Measurements from ENCODE around the gene APOBEC4.
A peak's percentile ranks its signal among the peaks of the same experiment; 100 is the strongest.
"Not testable (repeated sequence)": the region's sequence is repeated elsewhere in the genome, so short reads cannot be mapped to it uniquely, and the experiment has no call there.

APOBEC4 gene

GRCh38 chr1:183652547-183653461, at the start of gene APOBEC4:
TSS of gene APOBEC4 (minus strand) at chr1:183653316. CDS start at chr1:183648781, 4,535 bp downstream.
- DNase-seq (ENCODE audit: low read depth in 2 of 2): no peak

GRCh38 chr1:183702813-183703198, 49.7 kb upstream of the APOBEC4 start:
- no peak for DNase-seq (ENCODE audit: low read depth in 2 of 2)

GRCh38 chr1:183702087-183702812, 49.1 kb upstream of the APOBEC4 start:
- DNase-seq (ENCODE audit: low read depth in 2 of 2): no peak

- no peak for DNase-seq (ENCODE audit: low read depth in 2 of 2)
Measured at GRCh38 chr1:183699616-183700160, 46.6 kb upstream of the APOBEC4 start.

- DNase-seq (ENCODE audit: low read depth in 2 of 2): no peak
Measured at GRCh38 chr1:183697814-183698590, 44.9 kb upstream of the APOBEC4 start.

GRCh38 chr1:183696981-183697380, 43.9 kb upstream of the APOBEC4 start:
- DNase-seq (ENCODE audit: low read depth in 2 of 2): no peak

- DNase-seq (ENCODE audit: low read depth in 2 of 2): no peak
Measured at GRCh38 chr1:183694755-183695154, 41.6 kb upstream of the APOBEC4 start.

- no peak for DNase-seq (ENCODE audit: low read depth in 2 of 2)
Measured at GRCh38 chr1:183694066-183694465, 41.0 kb upstream of the APOBEC4 start.

GRCh38 chr1:183693521-183693920, 40.4 kb upstream of the APOBEC4 start:
- no peak for DNase-seq (ENCODE audit: low read depth in 2 of 2)

- DNase-seq (ENCODE audit: low read depth in 2 of 2): no peak
Measured at GRCh38 chr1:183689762-183690204, 36.7 kb upstream of the APOBEC4 start.

- DNase-seq (ENCODE audit: low read depth in 2 of 2): no peak
Measured at GRCh38 chr1:183688341-183689060, 35.4 kb upstream of the APOBEC4 start.

GRCh38 chr1:183687546-183688304, 34.6 kb upstream of the APOBEC4 start:
- DNase-seq (ENCODE audit: low read depth in 2 of 2): no peak

GRCh38 chr1:183686229-183686628, 33.1 kb upstream of the APOBEC4 start:
- DNase-seq (ENCODE audit: low read depth in 2 of 2): no peak

GRCh38 chr1:183685112-183685713, 32.1 kb upstream of the APOBEC4 start:
- peak in 1 of 2 experiments; percentile 25 for DNase-seq (ENCODE audit: low read depth in 2 of 2)

GRCh38 chr1:183679363-183679762, 26.2 kb upstream of the APOBEC4 start:
- DNase-seq (ENCODE audit: low read depth in 2 of 2): not testable (repeated sequence)

GRCh38 chr1:183678819-183679218, 25.7 kb upstream of the APOBEC4 start:
- DNase-seq (ENCODE audit: low read depth in 2 of 2): no peak

GRCh38 chr1:183676586-183677189, 23.6 kb upstream of the APOBEC4 start:
- DNase-seq (ENCODE audit: low read depth in 2 of 2): peak; percentile 27 to 31

GRCh38 chr1:183675883-183676585, 22.9 kb upstream of the APOBEC4 start:
- no peak for DNase-seq (ENCODE audit: low read depth in 2 of 2)

GRCh38 chr1:183675381-183675780, 22.3 kb upstream of the APOBEC4 start:
- DNase-seq (ENCODE audit: low read depth in 2 of 2): no peak

All from fibroblast of skin of left quadriceps (primary cell).